H9 (cell line): ENCODE results near the gene MYH14. TPM values are rescaled to one million over a fixed set of nuclear protein-coding genes. Genes with fewer than 3 reads are reported as not detected.

Experiments used
- DNase-seq: peaks from one replicate; pipeline ENCODE4 v3.0.0-alpha.2; 2017
- H2AFZ ChIP-seq: one replicate; pipeline ENCODE4 v1.6.1; 2013; ENCODE audit warnings: mild to moderate bottlenecking, low read length, control low read depth, moderate library complexity
- H2AK5ac ChIP-seq: 2 replicates; pipeline ENCODE4 v1.6.1; 2013; ENCODE audit warnings: low read length, control low read depth, mixed read lengths; ENCODE audit not compliant: insufficient read length
- H2BK120ac ChIP-seq: one replicate; pipeline ENCODE4 v1.6.1; 2013; ENCODE audit warnings: low read depth, mild to moderate bottlenecking, low read length, control low read depth, inconsistent platforms; ENCODE audit not compliant: poor library complexity, severe bottlenecking
- H2BK12ac ChIP-seq: 2 replicates; pipeline ENCODE4 v1.6.1; 2013; ENCODE audit warnings: low read length, control low read depth, mixed read lengths, low read depth; ENCODE audit not compliant: insufficient read length
- H2BK15ac ChIP-seq: 2 replicates; pipeline ENCODE4 v1.6.1; 2013; ENCODE audit warnings: low read depth, low read length, control low read depth
- H2BK20ac ChIP-seq: one replicate; pipeline ENCODE4 v1.6.1; 2013; ENCODE audit warnings: low read depth, mild to moderate bottlenecking, low read length, control low read depth, inconsistent platforms; ENCODE audit not compliant: poor library complexity, severe bottlenecking
- H2BK5ac ChIP-seq: 2 replicates; pipeline ENCODE4 v1.6.1; 2013; ENCODE audit warnings: low read length, control low read depth, mixed read lengths; ENCODE audit not compliant: insufficient read length
- H3K14ac ChIP-seq: 2 replicates; pipeline ENCODE4 v1.6.1; 2013; ENCODE audit warnings: low read length, control low read depth; ENCODE audit not compliant: insufficient read depth
- H3K18ac ChIP-seq: 2 replicates; pipeline ENCODE4 v1.6.1; 2013; ENCODE audit warnings: low read depth, mild to moderate bottlenecking, mixed read lengths, low read length, control low read depth; ENCODE audit not compliant: insufficient read length
- H3K23ac ChIP-seq: 2 replicates; pipeline ENCODE4 v1.6.1; 2013; ENCODE audit warnings: low read length, control low read depth, mixed read lengths, low read depth; ENCODE audit not compliant: insufficient read length
- H3K23me2 ChIP-seq: 2 replicates; pipeline ENCODE4 v1.6.1; 2013; ENCODE audit warnings: low read depth, mild to moderate bottlenecking, mixed read lengths, low read length, control low read depth; ENCODE audit not compliant: insufficient read length, poor library complexity, severe bottlenecking
- H3K27ac ChIP-seq: 2 replicates; pipeline ENCODE4 v1.5.1; 2013; ENCODE audit warnings: low read length, control low read depth, mixed read lengths, low read depth; ENCODE audit not compliant: insufficient read length
- H3K27me3 ChIP-seq: 2 replicates; pipeline ENCODE4 v1.6.1; 2013; ENCODE audit warnings: low read length, control low read depth, inconsistent platforms; ENCODE audit not compliant: insufficient read depth
- H3K4ac ChIP-seq: 2 replicates; pipeline ENCODE4 v1.6.1; 2013; ENCODE audit warnings: low read depth, mild to moderate bottlenecking, control low read depth, inconsistent platforms, low read length, moderate library complexity
- H3K4me1 ChIP-seq: 2 replicates; pipeline ENCODE4 v1.6.1; 2013; ENCODE audit warnings: low read length, control low read depth, inconsistent platforms; ENCODE audit not compliant: insufficient read depth
- H3K4me2 ChIP-seq: 2 replicates; pipeline ENCODE4 v1.6.1; 2013; ENCODE audit warnings: low read length, control low read depth, mixed read lengths; ENCODE audit not compliant: insufficient read length, insufficient read depth
- H3K56ac ChIP-seq: 2 replicates; pipeline ENCODE4 v1.6.1; 2013; ENCODE audit warnings: low read depth, mild to moderate bottlenecking, mixed read lengths, low read length, control low read depth; ENCODE audit not compliant: insufficient read length
- H3K79me1 ChIP-seq: 2 replicates; pipeline ENCODE4 v1.6.1; 2013; ENCODE audit warnings: low read depth, mild to moderate bottlenecking, moderate library complexity, low read length, control low read depth, inconsistent platforms; ENCODE audit not compliant: insufficient read depth, poor library complexity, severe bottlenecking
- H3K79me2 ChIP-seq: 2 replicates; pipeline ENCODE4 v1.6.1; 2013; ENCODE audit warnings: low read length, control low read depth, inconsistent platforms; ENCODE audit not compliant: insufficient read depth
- H3K9ac ChIP-seq: 2 replicates; pipeline ENCODE4 v1.6.1; 2013; ENCODE audit warnings: low read length, control low read depth, mixed read lengths; ENCODE audit not compliant: insufficient read length; ENCODE audit errors: extremely low read depth
- H3K9me3 ChIP-seq: one replicate; pipeline ENCODE4 v1.6.1; 2013; ENCODE audit warnings: low read depth, low read length, inconsistent platforms; ENCODE audit not compliant: control insufficient read depth
- H3T11ph ChIP-seq: one replicate; pipeline ENCODE4 v1.6.1; 2013; ENCODE audit warnings: mild to moderate bottlenecking, low read length, control low read depth, inconsistent platforms
- H4K20me1 ChIP-seq: one replicate; pipeline ENCODE4 v1.6.1; 2013; ENCODE audit not compliant: control insufficient read depth, insufficient read length, insufficient read depth
- H4K5ac ChIP-seq: 2 replicates; pipeline ENCODE4 v1.6.1; 2013; ENCODE audit warnings: low read depth, mild to moderate bottlenecking, mixed read lengths, low read length, control low read depth; ENCODE audit not compliant: insufficient read length
- H4K8ac ChIP-seq: replicated peaks from 2 replicates; pipeline ENCODE4 v1.6.1; 2013; ENCODE audit warnings: low read length, control low read depth, mixed read lengths, low read depth; ENCODE audit not compliant: insufficient read length
- H4K91ac ChIP-seq: 2 replicates; pipeline ENCODE4 v1.6.1; 2013; ENCODE audit warnings: low read depth, mild to moderate bottlenecking, moderate library complexity, mixed read lengths, low read length, control low read depth; ENCODE audit not compliant: insufficient read length
- H3K27ac Mint-ChIP-seq, 3 experiments: 2 replicates in 2 of 3; 3 replicates in 1 of 3; pipeline ENCODE4 v1.8.0; 2020 to 2021; ENCODE audit warnings: mixed read lengths in 3 of 3, mild to moderate bottlenecking in 1 of 3, moderate library complexity in 1 of 3
- H3K27me3 Mint-ChIP-seq: 2 replicates; pipeline ENCODE4 v1.8.0; 2021; ENCODE audit warnings: low read depth, mild to moderate bottlenecking, moderate library complexity, mixed read lengths
- H3K36me3 Mint-ChIP-seq, 3 experiments: 2 replicates in 2 of 3; 3 replicates in 1 of 3; pipeline ENCODE4 v1.8.0; 2020 to 2021; ENCODE audit warnings: low read depth in 3 of 3, mixed read lengths in 3 of 3; ENCODE audit not compliant: insufficient read depth in 1 of 3
- H3K4me1 Mint-ChIP-seq, 2 experiments: 2 replicates each; pipeline ENCODE4 v1.8.0; 2020; ENCODE audit warnings: mixed read lengths in 2 of 2
- H3K4me3 Mint-ChIP-seq, 2 experiments: 2 replicates in 1 of 2; 3 replicates in 1 of 2; pipeline ENCODE4 v1.8.0; 2020 to 2021; ENCODE audit warnings: mild to moderate bottlenecking in 2 of 2, mixed read lengths in 2 of 2, moderate library complexity in 1 of 2
- H3K9me3 Mint-ChIP-seq, 2 experiments: 2 replicates in 1 of 2; 3 replicates in 1 of 2; pipeline ENCODE4 v1.8.0; 2020; ENCODE audit warnings: mild to moderate bottlenecking in 2 of 2, mixed read lengths in 2 of 2, moderate library complexity in 1 of 2
- WGBS: extraction: QIAGEN DNeasy Blood & Tissue Kit; methylation state at CpG from one replicate; pipeline ENCODE4 v1.1.7; 2013; ENCODE audit warnings: missing lambda C conversion rate, low lambda C conversion rate, mixed read lengths; ENCODE audit not compliant: insufficient read length; ENCODE audit errors: extremely low coverage; 5-methylcytosine and 5-hydroxymethylcytosine counted together
- total RNA-seq: library from RNA; stranded (reverse); gene quantifications from 2 replicates; pipeline ENCODE4 v1.2.1, GENCODE V29; 2021
- TF ChIP-seq, protein P1 (sequence below): fragments of 200-600 bp; sonication (generic); conservative IDR thresholded peaks from 3 replicates; pipeline ENCODE4 v1.8.0; 2021; ENCODE audit warnings: antibody characterized with exemption, mild to moderate bottlenecking

The MYH14 gene
- total RNA-seq, 1 experiment from 2014 or later = 27.7 TPM

DNA sequence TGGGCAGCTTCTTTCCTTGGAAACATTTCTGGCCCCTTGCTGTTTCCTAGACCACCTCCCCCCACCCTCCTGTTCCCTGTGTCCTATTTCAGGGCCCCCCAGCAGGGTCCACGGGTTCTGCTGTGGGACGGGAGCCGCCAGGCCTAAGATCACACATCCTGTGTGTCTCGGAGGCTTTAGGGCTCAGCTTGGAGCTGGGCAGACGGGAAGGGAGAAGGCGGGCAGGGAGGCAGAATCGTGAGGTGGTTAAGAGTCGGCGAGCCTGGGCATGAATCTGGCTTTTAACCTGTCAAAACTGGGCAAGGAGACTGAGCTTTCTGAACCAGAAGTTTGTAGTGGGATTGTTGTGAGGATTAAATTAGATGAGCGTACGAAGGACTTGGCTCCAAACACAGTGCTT lies 120.9 kb downstream of the MYH14 start:
- Histone ChIP-seq H2BK12ac (no peak overlapping the region), H2BK15ac (no peak overlapping the region), H2BK5ac (no peak overlapping the region), H3K79me2 (no peaks in the 10 kb centered on the region), H3K4ac (no peak overlapping the region), H3K79me1 (no peaks in the 10 kb centered on the region), H4K8ac (no peak overlapping the region), H3K23me2 (peaks cover 8% of the 10 kb centered on the region), H3K4me1 (0 out of 2 replicates have a peak, but pooled peaks cover 2% of the 10 kb centered on the region), H3K27me3 (peaks cover 8% of the 10 kb centered on the region; the same call in 1 of the 2 replicates), H3K23ac (no peak overlapping the region), H2AFZ (no peak overlapping the region), H3K27ac (no peak overlapping the region), H2AK5ac (no peak overlapping the region), H3K56ac (no peak overlapping the region), H4K91ac (no peak overlapping the region), H4K20me1 (no peaks in the 10 kb centered on the region), H3K4me2 (no peak overlapping the region), H3K9ac (no peak overlapping the region), H4K5ac (no peak overlapping the region), H3T11ph (no peak overlapping the region), H2BK20ac (no peak overlapping the region), H3K18ac (no peak overlapping the region), H3K14ac (no peak overlapping the region), H2BK120ac (no peak overlapping the region), H3K9me3 (no peaks in the 10 kb centered on the region)
- TF ChIP-seq, protein P1, sequence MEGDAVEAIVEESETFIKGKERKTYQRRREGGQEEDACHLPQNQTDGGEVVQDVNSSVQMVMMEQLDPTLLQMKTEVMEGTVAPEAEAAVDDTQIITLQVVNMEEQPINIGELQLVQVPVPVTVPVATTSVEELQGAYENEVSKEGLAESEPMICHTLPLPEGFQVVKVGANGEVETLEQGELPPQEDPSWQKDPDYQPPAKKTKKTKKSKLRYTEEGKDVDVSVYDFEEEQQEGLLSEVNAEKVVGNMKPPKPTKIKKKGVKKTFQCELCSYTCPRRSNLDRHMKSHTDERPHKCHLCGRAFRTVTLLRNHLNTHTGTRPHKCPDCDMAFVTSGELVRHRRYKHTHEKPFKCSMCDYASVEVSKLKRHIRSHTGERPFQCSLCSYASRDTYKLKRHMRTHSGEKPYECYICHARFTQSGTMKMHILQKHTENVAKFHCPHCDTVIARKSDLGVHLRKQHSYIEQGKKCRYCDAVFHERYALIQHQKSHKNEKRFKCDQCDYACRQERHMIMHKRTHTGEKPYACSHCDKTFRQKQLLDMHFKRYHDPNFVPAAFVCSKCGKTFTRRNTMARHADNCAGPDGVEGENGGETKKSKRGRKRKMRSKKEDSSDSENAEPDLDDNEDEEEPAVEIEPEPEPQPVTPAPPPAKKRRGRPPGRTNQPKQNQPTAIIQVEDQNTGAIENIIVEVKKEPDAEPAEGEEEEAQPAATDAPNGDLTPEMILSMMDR = no peak
- peaks cover 0 to 3% of the 10 kb centered on the region in 2 experiments; a peak in 2 of 5 replicates for H3K9me3 Mint-ChIP-seq
- H3K27ac Mint-ChIP-seq = no peak overlapping the region
- peaks cover 38% of the 10 kb centered on the region for H3K27me3 Mint-ChIP-seq
- peak overlapping the region in 1 of 2 experiments; percentile 72; a peak in 4 of 5 replicates for H3K4me3 Mint-ChIP-seq
- WGBS = no CpG with 5 or more reads among the region's 11 CpGs
- H3K36me3 Mint-ChIP-seq = peaks cover 18 to 36% (median 23%) of the 10 kb centered on the region in 3 experiments
- DNase-seq = no peak
- H3K4me1 Mint-ChIP-seq = peaks cover 35 to 46% of the 10 kb centered on the region in 2 experiments
